ENCODE results near the gene TRIP10.
"Not testable (repeated sequence)": the region's sequence is repeated elsewhere in the genome, so short reads cannot be mapped to it uniquely, and the experiment has no call there.

TRIP10 gene

GRCh38 chr19:6743714-6744380 lies 4.4 kb downstream of the TRIP10 start:
- peak overlapping the region; percentile 87 for H3K27ac ChIP-seq (ENCODE audit: low read length)
- H3K9me3 ChIP-seq (ENCODE audit: control insufficient read depth in 2 of 2, low read length in 2 of 2): no peaks in the 10 kb centered on the region
- peaks cover 51% of the 10 kb centered on the region for H3K4me1 ChIP-seq (ENCODE audit: control insufficient read depth, insufficient read depth, low read length)
- H3K36me3 ChIP-seq (ENCODE audit: control insufficient read depth in 2 of 2, insufficient read depth in 2 of 2, low read length in 2 of 2): peaks cover 11 to 12% of the 10 kb centered on the region in 2 donors
- H3K27me3 ChIP-seq (ENCODE audit: control insufficient read depth in 1 of 2, insufficient read depth in 2 of 2, low read length in 2 of 2): no peaks in the 10 kb centered on the region
- H3K4me3 ChIP-seq (ENCODE audit: low read length in 2 of 2): peak overlapping the region; percentile 2 to 52
- H3K9ac ChIP-seq (ENCODE audit: low read length in 2 of 2): peak overlapping the region; percentile 29 to 36

- peak overlapping the region; percentile 29 to 36 for H3K9ac ChIP-seq (ENCODE audit: low read length in 2 of 2)
- H3K36me3 ChIP-seq (ENCODE audit: control insufficient read depth in 2 of 2, insufficient read depth in 2 of 2, low read length in 2 of 2): peaks cover 17 to 18% of the 10 kb centered on the region in 2 donors
Observed at GRCh38 chr19:6744381-6745301, 5.2 kb downstream of the TRIP10 start.

GRCh38 chr19:6745965-6746364 lies 6.5 kb downstream of the TRIP10 start:
- no peak overlapping the region for H3K4me3 ChIP-seq (ENCODE audit: low read length in 2 of 2)
- no peak overlapping the region for H3K27ac ChIP-seq (ENCODE audit: low read length)
- no peak overlapping the region for H3K9ac ChIP-seq (ENCODE audit: low read length in 2 of 2)
- H3K9me3 ChIP-seq (ENCODE audit: control insufficient read depth in 2 of 2, low read length in 2 of 2): no peaks in the 10 kb centered on the region
- H3K4me1 ChIP-seq (ENCODE audit: control insufficient read depth, insufficient read depth, low read length): peaks cover 41% of the 10 kb centered on the region
- H3K27me3 ChIP-seq (ENCODE audit: control insufficient read depth in 1 of 2, insufficient read depth in 2 of 2, low read length in 2 of 2): no peaks in the 10 kb centered on the region
- peaks cover 21 to 26% of the 10 kb centered on the region in 2 donors for H3K36me3 ChIP-seq (ENCODE audit: control insufficient read depth in 2 of 2, insufficient read depth in 2 of 2, low read length in 2 of 2)

More at GRCh38 chr19:6744381-6745301, 5.2 kb downstream of the TRIP10 start:
- H3K4me3 ChIP-seq (ENCODE audit: low read length in 2 of 2): peak overlapping the region; percentile 2 to 52
- H3K9me3 ChIP-seq (ENCODE audit: control insufficient read depth in 2 of 2, low read length in 2 of 2): no peaks in the 10 kb centered on the region
- H3K27me3 ChIP-seq (ENCODE audit: control insufficient read depth in 1 of 2, insufficient read depth in 2 of 2, low read length in 2 of 2): no peaks in the 10 kb centered on the region
- peak overlapping the region; percentile 87 for H3K27ac ChIP-seq (ENCODE audit: low read length)
- peaks cover 46% of the 10 kb centered on the region for H3K4me1 ChIP-seq (ENCODE audit: control insufficient read depth, insufficient read depth, low read length)

- not testable (repeated sequence) for H3K27ac ChIP-seq (ENCODE audit: low read length)
Observed at GRCh38 chr19:6748543-6748942, 9.1 kb downstream of the TRIP10 start.

GRCh38 chr19:6750062-6750461 lies 10.6 kb downstream of the TRIP10 start:
- H3K4me1 ChIP-seq (ENCODE audit: control insufficient read depth, insufficient read depth, low read length): peaks cover 19% of the 10 kb centered on the region
- H3K9me3 ChIP-seq (ENCODE audit: control insufficient read depth in 2 of 2, low read length in 2 of 2): no peaks in the 10 kb centered on the region
- H3K27me3 ChIP-seq (ENCODE audit: control insufficient read depth in 1 of 2, insufficient read depth in 2 of 2, low read length in 2 of 2): no peaks in the 10 kb centered on the region
- H3K36me3 ChIP-seq (ENCODE audit: control insufficient read depth in 2 of 2, insufficient read depth in 2 of 2, low read length in 2 of 2): peaks cover 26 to 29% of the 10 kb centered on the region in 2 donors
- H3K9ac ChIP-seq (ENCODE audit: low read length in 2 of 2): no peak overlapping the region
- no peak overlapping the region for H3K27ac ChIP-seq (ENCODE audit: low read length)
- H3K4me3 ChIP-seq (ENCODE audit: low read length in 2 of 2): no peak overlapping the region

More at GRCh38 chr19:6748543-6748942, 9.1 kb downstream of the TRIP10 start:
- H3K4me3 ChIP-seq (ENCODE audit: low read length in 2 of 2); H3K9me3 ChIP-seq (ENCODE audit: control insufficient read depth in 2 of 2, low read length in 2 of 2); H3K27me3 ChIP-seq (ENCODE audit: control insufficient read depth in 1 of 2, insufficient read depth in 2 of 2, low read length in 2 of 2); H3K9ac ChIP-seq (ENCODE audit: low read length in 2 of 2): not testable (repeated sequence)
- Histone ChIP-seq H3K36me3 (ENCODE audit: control insufficient read depth in 2 of 2, insufficient read depth in 2 of 2, low read length in 2 of 2) (peaks cover 26 to 29% of the 10 kb centered on the region in 2 donors), H3K4me1 (ENCODE audit: control insufficient read depth, insufficient read depth, low read length) (peaks cover 33% of the 10 kb centered on the region)

GRCh38 chr19:6751189-6751588 lies 11.7 kb downstream of the TRIP10 start:
- H3K27me3 ChIP-seq (ENCODE audit: control insufficient read depth in 1 of 2, insufficient read depth in 2 of 2, low read length in 2 of 2): no peaks in the 10 kb centered on the region
- no peaks in the 10 kb centered on the region for H3K9me3 ChIP-seq (ENCODE audit: control insufficient read depth in 2 of 2, low read length in 2 of 2)
- no peak overlapping the region for H3K4me3 ChIP-seq (ENCODE audit: low read length in 2 of 2)
- H3K9ac ChIP-seq (ENCODE audit: low read length in 2 of 2): no peak overlapping the region
- H3K4me1 ChIP-seq (ENCODE audit: control insufficient read depth, insufficient read depth, low read length): peaks cover 11% of the 10 kb centered on the region
- H3K27ac ChIP-seq (ENCODE audit: low read length): no peak overlapping the region
- peaks cover 24 to 28% of the 10 kb centered on the region in 2 donors for H3K36me3 ChIP-seq (ENCODE audit: control insufficient read depth in 2 of 2, insufficient read depth in 2 of 2, low read length in 2 of 2)

- peak overlapping the region; percentile 51 to 75 for H3K4me3 ChIP-seq (ENCODE audit: low read length in 2 of 2)
- H3K36me3 ChIP-seq (ENCODE audit: control insufficient read depth in 2 of 2, insufficient read depth in 2 of 2, low read length in 2 of 2): peaks cover 18 to 20% of the 10 kb centered on the region in 2 donors
- H3K9me3 ChIP-seq (ENCODE audit: control insufficient read depth in 2 of 2, low read length in 2 of 2): no peaks in the 10 kb centered on the region
- H3K27ac ChIP-seq (ENCODE audit: low read length): no peak overlapping the region
- H3K9ac ChIP-seq (ENCODE audit: low read length in 2 of 2): peak overlapping the region in 1 of 2 donors; percentile 36
- no peaks in the 10 kb centered on the region for H3K27me3 ChIP-seq (ENCODE audit: control insufficient read depth in 1 of 2, insufficient read depth in 2 of 2, low read length in 2 of 2)
- peaks cover 10% of the 10 kb centered on the region for H3K4me1 ChIP-seq (ENCODE audit: control insufficient read depth, insufficient read depth, low read length)
Observed at GRCh38 chr19:6752256-6753177, 13.0 kb downstream of the TRIP10 start.

GRCh38 chr19:6753178-6754031 lies 13.9 kb downstream of the TRIP10 start:
- Histone ChIP-seq H3K36me3 (ENCODE audit: control insufficient read depth in 2 of 2, insufficient read depth in 2 of 2, low read length in 2 of 2) (peaks cover 15 to 18% of the 10 kb centered on the region in 2 donors), H3K9ac (ENCODE audit: low read length in 2 of 2) (peak overlapping the region in 1 of 2 donors; percentile 36)

GRCh38 chr19:6754136-6754535 lies 14.7 kb downstream of the TRIP10 start:
- Histone ChIP-seq H3K4me3 (ENCODE audit: low read length in 2 of 2) (no peak overlapping the region), H3K27ac (ENCODE audit: low read length) (no peak overlapping the region), H3K36me3 (ENCODE audit: control insufficient read depth in 2 of 2, insufficient read depth in 2 of 2, low read length in 2 of 2) (peaks cover 13 to 17% of the 10 kb centered on the region in 2 donors), H3K4me1 (ENCODE audit: control insufficient read depth, insufficient read depth, low read length) (peaks cover 10% of the 10 kb centered on the region), H3K9ac (ENCODE audit: low read length in 2 of 2) (no peak overlapping the region), H3K9me3 (ENCODE audit: control insufficient read depth in 2 of 2, low read length in 2 of 2) (no peaks in the 10 kb centered on the region), H3K27me3 (ENCODE audit: control insufficient read depth in 1 of 2, insufficient read depth in 2 of 2, low read length in 2 of 2) (no peaks in the 10 kb centered on the region)

More at GRCh38 chr19:6753178-6754031, 13.9 kb downstream of the TRIP10 start:
- H3K27ac ChIP-seq (ENCODE audit: low read length): no peak overlapping the region
- peak overlapping the region; percentile 51 to 75 for H3K4me3 ChIP-seq (ENCODE audit: low read length in 2 of 2)
- H3K27me3 ChIP-seq (ENCODE audit: control insufficient read depth in 1 of 2, insufficient read depth in 2 of 2, low read length in 2 of 2): no peaks in the 10 kb centered on the region
- H3K4me1 ChIP-seq (ENCODE audit: control insufficient read depth, insufficient read depth, low read length): peaks cover 10% of the 10 kb centered on the region
- no peaks in the 10 kb centered on the region for H3K9me3 ChIP-seq (ENCODE audit: control insufficient read depth in 2 of 2, low read length in 2 of 2)

Data from stomach smooth muscle (tissue), 2 donors.